ENCODE measurements around the gene MTNR1A. TPM values are rescaled to one million over a fixed set of nuclear protein-coding genes. Genes with fewer than 3 reads are reported as not detected.

MTNR1A gene
- total and polyA plus RNA-seq, 2 experiments from 2014 or later = 0.32 to 1.4 TPM

GRCh38 chr4:186557061-186557460 is 1.7 kb upstream of the MTNR1A start:
- Histone ChIP-seq H3K27ac (ENCODE audit: low read depth) (no peak overlapping the region), H3F3A (replicated peaks; ENCODE audit: low read depth) (no peaks in the 10 kb centered on the region), H2AFZ (no peak overlapping the region), H3K4me3 (no peak overlapping the region), H3K4me1 (ENCODE audit: insufficient read depth) (no peaks in the 10 kb centered on the region), H3K36me3 (ENCODE audit: insufficient read depth) (no peaks in the 10 kb centered on the region), H3K27me3 (ENCODE audit: insufficient read depth) (peaks cover 18% of the 10 kb centered on the region), H3K9me2 (ENCODE audit: insufficient read depth) (no peaks in the 10 kb centered on the region), H3K4me2 (no peak overlapping the region), H4K20me1 (replicated peaks; ENCODE audit: insufficient read depth) (no peaks in the 10 kb centered on the region), H3K79me2 (replicated peaks; ENCODE audit: insufficient read depth) (no peaks in the 10 kb centered on the region)
- H3K4me3 Mint-ChIP-seq = no peak overlapping the region
- H3K27me3 Mint-ChIP-seq (ENCODE audit: insufficient read depth, low read depth, poor library complexity) = peaks cover 9% of the 10 kb centered on the region
- no peak overlapping the region for H3K27ac Mint-ChIP-seq
- no peaks in the 10 kb centered on the region for H3K36me3 Mint-ChIP-seq (ENCODE audit: low read depth)
- no peak for TF ChIP-seq EZH2phosphoT487 (IDR thresholded peaks at IDR 0.05; ENCODE audit: unreplicated experiment)
- TF ChIP-seq ZNF462 (CRISPR knock-in tag; IDR thresholded peaks at IDR 0.05) = no peak
- TF ChIP-seq ETS1 (IDR thresholded peaks at IDR 0.05) = no peak
- TF ChIP-seq CTCF (conservative IDR thresholded peaks at IDR 0.05; ENCODE audit: low read depth in 2 of 2) = no peak
- TF ChIP-seq STAT1 (IDR thresholded peaks at IDR 0.05; ENCODE audit: unreplicated experiment) = no peak
- no peak for TF ChIP-seq REST (IDR thresholded peaks at IDR 0.05; ENCODE audit: unreplicated experiment)
- no peak for TF ChIP-seq ZNF114 (CRISPR knock-in tag; IDR thresholded peaks at IDR 0.05)
- TF ChIP-seq POLR2AphosphoS5 (IDR thresholded peaks at IDR 0.05; ENCODE audit: low read depth) = no peak
- TF ChIP-seq ZNF331 (CRISPR knock-in tag; IDR thresholded peaks at IDR 0.05; ENCODE audit: low read depth) = no peak
- no peak for TF ChIP-seq NANOG (IDR thresholded peaks at IDR 0.05; ENCODE audit: borderline replicate concordance)
- no peak for TF ChIP-seq JUNB (IDR thresholded peaks at IDR 0.05; ENCODE audit: unreplicated experiment)
- no peak for TF ChIP-seq CREB1 (CRISPR knock-in tag; IDR thresholded peaks at IDR 0.05; ENCODE audit: low read depth)
- no peak for TF ChIP-seq EZH2 (IDR thresholded peaks at IDR 0.05; ENCODE audit: low read depth, unreplicated experiment)
- DNase-seq (ENCODE audit: low spot score) (no peak), ATAC-seq (no peak)
- H3K4me1 Mint-ChIP-seq = peaks cover 8% of the 10 kb centered on the region
- no peaks in the 10 kb centered on the region for H3K9me3 Mint-ChIP-seq
